Neural cell (in vitro differentiated cells): ENCODE results near the gene ZCCHC14. TPM values are rescaled to one million over a fixed set of nuclear protein-coding genes. Genes with fewer than 3 reads are reported as not detected.
"Not testable (repeated sequence)": the region's sequence is repeated elsewhere in the genome, so short reads cannot be mapped to it uniquely, and the experiment has no call there.

ENCODE experiments used
- H2AFZ ChIP-seq: fragments of 200-600, 300-800 bp; sonication (generic), shearing (Covaris generic); 2 replicates; pipeline ENCODE4 v1.6.0; 2014; ENCODE audit warnings: low read depth, mild to moderate bottlenecking, antibody characterized with exemption, low read length, moderate library complexity
- H3F3A ChIP-seq: fragments of 200-600 bp; shearing (Covaris generic); 2 replicates; pipeline ENCODE4 v1.6.1; 2016; ENCODE audit warnings: mild to moderate bottlenecking, moderate library complexity, mixed read lengths, antibody characterized with exemption, low read length; ENCODE audit not compliant: insufficient read depth, poor library complexity, severe bottlenecking
- H3K27ac ChIP-seq: fragments of 200-600, 300-800 bp; sonication (generic), shearing (Covaris generic); 2 replicates; pipeline ENCODE4 v1.5.1; 2014; ENCODE audit warnings: mild to moderate bottlenecking, low read length, moderate library complexity
- H3K27me3 ChIP-seq: fragments of 300-800, 200-600 bp; sonication (generic), shearing (Covaris generic); 2 replicates; pipeline ENCODE4 v1.6.0; 2014; ENCODE audit warnings: mild to moderate bottlenecking, low read depth, low read length, moderate library complexity; ENCODE audit not compliant: insufficient read depth
- H3K36me3 ChIP-seq: fragments of 300-800, 200-600 bp; sonication (generic), shearing (Covaris generic); 2 replicates; pipeline ENCODE4 v1.5.1; 2014; ENCODE audit warnings: mild to moderate bottlenecking, antibody characterized with exemption, low read length, moderate library complexity; ENCODE audit not compliant: insufficient read depth
- H3K4me2 ChIP-seq: fragments of 300-800, 200-600 bp; sonication (generic), shearing (Covaris generic); 2 replicates; pipeline ENCODE4 v1.6.0; 2014; ENCODE audit warnings: mild to moderate bottlenecking, low read length
- H3K4me3 ChIP-seq: fragments of 300-800, 200-600 bp; sonication (generic), shearing (Covaris generic); 2 replicates; pipeline ENCODE4 v1.5.1; 2014; ENCODE audit warnings: mild to moderate bottlenecking, low read length, moderate library complexity
- H3K79me2 ChIP-seq: fragments of 200-600 bp; shearing (Covaris generic); replicated peaks from 2 replicates; pipeline ENCODE4 v1.6.0; 2014; ENCODE audit warnings: mild to moderate bottlenecking, low read length, moderate library complexity; ENCODE audit not compliant: insufficient read depth
- H3K9ac ChIP-seq: fragments of 300-800, 200-600 bp; sonication (generic), shearing (Covaris generic); 2 replicates; pipeline ENCODE4 v1.6.1; 2016; ENCODE audit warnings: mild to moderate bottlenecking, low read length, mixed read lengths
- H3K9me2 ChIP-seq: fragments of 200-600 bp; shearing (Covaris generic); 2 replicates; pipeline ENCODE4 v1.6.1; 2016; ENCODE audit warnings: mild to moderate bottlenecking, low read length, mixed read lengths; ENCODE audit not compliant: insufficient read depth
- H3K9me3 ChIP-seq: fragments of 200-600, 300-800 bp; sonication (generic), shearing (Covaris generic); 2 replicates; pipeline ENCODE4 v1.6.1; 2016; ENCODE audit warnings: mild to moderate bottlenecking, mixed run types, low read length, moderate library complexity, mixed read lengths
- H4K20me1 ChIP-seq: fragments of 200-600 bp; shearing (Covaris generic); 2 replicates; pipeline ENCODE4 v1.6.1; 2016; ENCODE audit warnings: mild to moderate bottlenecking, mixed run types; ENCODE audit not compliant: insufficient read depth
- CTCF ChIP-seq: fragments of 450-650 bp; IDR thresholded peaks from 2 replicates; pipeline ENCODE4 v1.5.1; 2014; ENCODE audit warnings: antibody characterized with exemption, mild to moderate bottlenecking, moderate library complexity; ENCODE audit not compliant: poor library complexity, severe bottlenecking
- EP300 ChIP-seq: fragments of 450-650 bp; conservative IDR thresholded peaks from 2 replicates; pipeline ENCODE4 v1.6.1; 2014; ENCODE audit warnings: antibody characterized with exemption, mild to moderate bottlenecking, moderate library complexity; ENCODE audit not compliant: poor library complexity, severe bottlenecking
- EZH2 ChIP-seq: fragments of 200-600, 300-800 bp; shearing (Covaris generic), sonication (generic); IDR thresholded peaks from 2 replicates; pipeline ENCODE4 v1.6.1; 2014; ENCODE audit warnings: antibody characterized with exemption, low read length, borderline replicate concordance, mild to moderate bottlenecking; ENCODE audit not compliant: insufficient read depth, poor library complexity, severe bottlenecking
- MXI1 ChIP-seq: fragments of 450-650 bp; conservative IDR thresholded peaks from 2 replicates; pipeline ENCODE4 v1.6.1; 2014; ENCODE audit warnings: antibody characterized with exemption, mild to moderate bottlenecking; ENCODE audit not compliant: poor library complexity, severe bottlenecking
- POLR2AphosphoS5 ChIP-seq: IDR thresholded peaks from 2 replicates; pipeline ENCODE4 v1.6.1; 2012
- RAD21 ChIP-seq: fragments of 450-650 bp; conservative IDR thresholded peaks from 2 replicates; pipeline ENCODE4 v1.6.1; 2014; ENCODE audit warnings: antibody characterized with exemption, mild to moderate bottlenecking, moderate library complexity
- REST ChIP-seq: IDR thresholded peaks from 2 replicates; pipeline ENCODE4 v1.6.1; 2012; ENCODE audit warnings: borderline replicate concordance
- SMC3 ChIP-seq: fragments of 450-650 bp; conservative IDR thresholded peaks from 2 replicates; pipeline ENCODE4 v1.6.1; 2014; ENCODE audit warnings: antibody characterized with exemption, mild to moderate bottlenecking, moderate library complexity; ENCODE audit not compliant: poor library complexity
- TAF1 ChIP-seq: IDR thresholded peaks from 2 replicates; pipeline ENCODE4 v1.6.1; 2012; ENCODE audit warnings: low read depth
- polyA plus RNA-seq: library from polyadenylated mRNA; depleted of rRNA; stranded (reverse); fragments of >200 nt; gene quantifications from 2 replicates; pipeline ENCODE4 v1.2.3, GENCODE V29; 2014

The ZCCHC14 gene
- polyA plus RNA-seq, 1 donor from 2014 or later, result 22.1 TPM

DNA sequence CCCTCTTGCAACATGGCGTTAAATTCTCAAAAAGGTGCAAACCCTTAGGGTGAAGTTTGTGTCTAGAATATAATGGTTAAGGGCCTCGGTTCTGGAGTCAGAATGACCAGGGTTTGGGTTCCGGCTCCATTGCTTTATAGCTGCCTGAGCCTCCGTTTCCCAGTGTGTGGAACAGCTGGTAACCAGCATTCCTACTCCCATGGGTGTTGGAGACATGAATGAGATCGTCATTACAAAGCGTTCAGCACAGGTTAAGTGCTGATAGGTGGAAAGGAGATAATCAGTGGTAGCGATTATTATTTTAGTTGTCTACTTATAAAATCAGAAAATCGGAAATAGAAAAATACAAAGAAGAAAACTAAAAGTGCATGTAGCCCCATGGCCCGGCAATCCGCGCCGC lies 23.5 kb upstream of the ZCCHC14 start:
- no peaks in the 10 kb centered on the region for H3K27me3 ChIP-seq
- no peak overlapping the region for H2AFZ ChIP-seq
- no peaks in the 10 kb centered on the region for H4K20me1 ChIP-seq
- H3K79me2 ChIP-seq, result no peaks in the 10 kb centered on the region
- H3K9me3 ChIP-seq, result no peaks in the 10 kb centered on the region
- no peaks in the 10 kb centered on the region for H3K9me2 ChIP-seq
- no peak overlapping the region for H3K4me3 ChIP-seq
- H3K27ac ChIP-seq, result no peak overlapping the region
- H3K36me3 ChIP-seq, result no peaks in the 10 kb centered on the region
- no peak overlapping the region for H3K4me2 ChIP-seq
- no peak overlapping the region for H3K9ac ChIP-seq
- no peaks in the 10 kb centered on the region for H3F3A ChIP-seq
- no peak for TF ChIP-seq REST
- no peak for TF ChIP-seq SMC3
- no peak for TF ChIP-seq RAD21
- no peak for TF ChIP-seq EP300
- TF ChIP-seq EZH2, result no peak
- no peak for TF ChIP-seq MXI1

- Histone ChIP-seq H4K20me1 (no peaks in the 10 kb centered on the region), H3K27me3 (no peaks in the 10 kb centered on the region), H2AFZ (no peak overlapping the region), H3K36me3 (no peaks in the 10 kb centered on the region), H3K9ac (no peak overlapping the region), H3K9me3 (no peaks in the 10 kb centered on the region), H3F3A (no peaks in the 10 kb centered on the region), H3K4me2 (no peak overlapping the region), H3K27ac (no peak overlapping the region), H3K9me2 (no peaks in the 10 kb centered on the region), H3K79me2 (no peaks in the 10 kb centered on the region), H3K4me3 (no peak overlapping the region)
- TF ChIP-seq EZH2 (no peak), POLR2AphosphoS5 (no peak), SMC3 (no peak), MXI1 (no peak), CTCF (no peak), RAD21 (no peak), EP300 (no peak), REST (no peak), TAF1 (no peak)
Measured at GRCh38 chr16:87515475-87516330, 22.9 kb upstream of the ZCCHC14 start.

- H3K27ac ChIP-seq, H3K9me2 ChIP-seq, H3K9ac ChIP-seq, H3K79me2 ChIP-seq, H3K4me2 ChIP-seq, H3K4me3 ChIP-seq, H3K27me3 ChIP-seq, H3K9me3 ChIP-seq, H3F3A ChIP-seq, H2AFZ ChIP-seq, H3K36me3 ChIP-seq, H4K20me1 ChIP-seq: not testable (repeated sequence)
Measured at GRCh38 chr16:87509778-87510177, 17.0 kb upstream of the ZCCHC14 start.
